Measurements from ENCODE around the gene TRIM36.

Gene TRIM36

GRCh38 chr5:115169487-115170133 lies at the start of gene TRIM36:
Gene TRIM36 (minus strand): TSS chr5:115169908. CDS start chr5:115169634, 274 bp downstream.
- CTCF ChIA-PET: interaction anchor here (0.6 to 1.7 kb wide), 5 partner anchors 10 to 147 kb away, joined by 3 to 4 read pairs (median 4); no protein-coding TSS in a partner anchor

GRCh38 chr5:115214541-115214940 lies 44.8 kb upstream of the TRIM36 start:
- POLR2A ChIA-PET (ENCODE audit: low non-redundant PET): no interaction called here
- TF ChIP-seq CTCF (conservative IDR thresholded peaks at IDR 0.05; ENCODE audit: low read depth): no peak
- CTCF ChIA-PET: interaction anchor here (0.7 kb wide), 1 partner anchor 1729 kb away, joined by 3 read pairs; no protein-coding TSS in a partner anchor
- H3K27ac ChIP-seq: no peak overlapping the region
- DNase-seq (ENCODE audit: low spot score): no peak

More at GRCh38 chr5:115169487-115170133, at the start of gene TRIM36:
- H3K27ac ChIP-seq: peak within 1 kb of the TSS; percentile 32; the same call in 1 of the 2 replicates
- TF ChIP-seq CTCF (conservative IDR thresholded peaks at IDR 0.05; ENCODE audit: low read depth): peak; percentile 70
- DNase-seq (ENCODE audit: low spot score): peak; percentile 94
- POLR2A ChIA-PET (ENCODE audit: low non-redundant PET): no interaction called here

GRCh38 chr5:115209279-115209678 lies 39.6 kb upstream of the TRIM36 start:
- no peak for TF ChIP-seq CTCF (conservative IDR thresholded peaks at IDR 0.05; ENCODE audit: low read depth)
- ChIA-PET CTCF (no interaction called here), POLR2A (ENCODE audit: low non-redundant PET) (no interaction called here)
- no peak for DNase-seq (ENCODE audit: low spot score)
- no peak overlapping the region for H3K27ac ChIP-seq

GRCh38 chr5:115202952-115203351 lies 33.2 kb upstream of the TRIM36 start:
- no peak for DNase-seq (ENCODE audit: low spot score)
- ChIA-PET CTCF (no interaction called here), POLR2A (ENCODE audit: low non-redundant PET) (no interaction called here)
- no peak overlapping the region for H3K27ac ChIP-seq
- no peak for TF ChIP-seq CTCF (conservative IDR thresholded peaks at IDR 0.05; ENCODE audit: low read depth)

GRCh38 chr5:115196161-115196560 lies 26.5 kb upstream of the TRIM36 start:
- ChIA-PET CTCF (interaction anchor here (0.6 kb wide), 1 partner anchor 1847 kb away, joined by 3 read pairs; no protein-coding TSS in a partner anchor), POLR2A (ENCODE audit: low non-redundant PET) (no interaction called here)
- H3K27ac ChIP-seq: no peak overlapping the region
- TF ChIP-seq CTCF (conservative IDR thresholded peaks at IDR 0.05; ENCODE audit: low read depth): no peak
- DNase-seq (ENCODE audit: low spot score): no peak

- no peak overlapping the region for H3K27ac ChIP-seq
- no peak for TF ChIP-seq CTCF (conservative IDR thresholded peaks at IDR 0.05; ENCODE audit: low read depth)
These were observed 25.0 kb upstream of the TRIM36 start for GRCh38 chr5:115194676-115195075.

More at GRCh38 chr5:115194676-115195075, 25.0 kb upstream of the TRIM36 start:
- POLR2A ChIA-PET (ENCODE audit: low non-redundant PET): no interaction called here
- CTCF ChIA-PET: interaction anchor here (0.6 kb wide), 1 partner anchor 612 kb away, joined by 3 read pairs; no protein-coding TSS in a partner anchor
- no peak for DNase-seq (ENCODE audit: low spot score)
